ENCODE measurements around the gene DNER.

DNER gene

DNA sequence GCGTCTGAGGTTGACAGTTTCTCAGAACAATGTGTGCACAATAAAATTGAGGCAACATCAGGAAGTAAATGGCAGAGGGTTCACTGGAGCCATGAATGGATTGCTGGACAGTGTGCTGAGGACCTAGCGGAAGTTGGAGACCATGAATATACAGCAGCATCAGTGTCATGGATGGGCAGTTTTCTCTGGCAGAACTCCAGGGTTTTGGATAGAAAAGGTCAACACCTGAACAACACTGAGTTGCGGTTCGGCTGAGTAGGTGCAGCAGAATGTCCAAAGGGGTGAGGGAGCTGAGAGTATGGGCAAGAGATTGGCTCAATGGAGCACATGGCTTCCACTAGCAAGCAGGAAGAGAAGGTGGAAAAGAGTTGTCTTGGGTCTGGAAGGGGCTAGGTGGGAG is 73.7 kb downstream of the DNER start:
- TF ChIP-seq, protein P1, sequence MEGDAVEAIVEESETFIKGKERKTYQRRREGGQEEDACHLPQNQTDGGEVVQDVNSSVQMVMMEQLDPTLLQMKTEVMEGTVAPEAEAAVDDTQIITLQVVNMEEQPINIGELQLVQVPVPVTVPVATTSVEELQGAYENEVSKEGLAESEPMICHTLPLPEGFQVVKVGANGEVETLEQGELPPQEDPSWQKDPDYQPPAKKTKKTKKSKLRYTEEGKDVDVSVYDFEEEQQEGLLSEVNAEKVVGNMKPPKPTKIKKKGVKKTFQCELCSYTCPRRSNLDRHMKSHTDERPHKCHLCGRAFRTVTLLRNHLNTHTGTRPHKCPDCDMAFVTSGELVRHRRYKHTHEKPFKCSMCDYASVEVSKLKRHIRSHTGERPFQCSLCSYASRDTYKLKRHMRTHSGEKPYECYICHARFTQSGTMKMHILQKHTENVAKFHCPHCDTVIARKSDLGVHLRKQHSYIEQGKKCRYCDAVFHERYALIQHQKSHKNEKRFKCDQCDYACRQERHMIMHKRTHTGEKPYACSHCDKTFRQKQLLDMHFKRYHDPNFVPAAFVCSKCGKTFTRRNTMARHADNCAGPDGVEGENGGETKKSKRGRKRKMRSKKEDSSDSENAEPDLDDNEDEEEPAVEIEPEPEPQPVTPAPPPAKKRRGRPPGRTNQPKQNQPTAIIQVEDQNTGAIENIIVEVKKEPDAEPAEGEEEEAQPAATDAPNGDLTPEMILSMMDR (IDR thresholded peaks at IDR 0.05; ENCODE audit: low read depth, low read length): no peak
- no peak overlapping the region for H3K4me3 ChIP-seq (ENCODE audit: low read depth, low read length)

DNA sequence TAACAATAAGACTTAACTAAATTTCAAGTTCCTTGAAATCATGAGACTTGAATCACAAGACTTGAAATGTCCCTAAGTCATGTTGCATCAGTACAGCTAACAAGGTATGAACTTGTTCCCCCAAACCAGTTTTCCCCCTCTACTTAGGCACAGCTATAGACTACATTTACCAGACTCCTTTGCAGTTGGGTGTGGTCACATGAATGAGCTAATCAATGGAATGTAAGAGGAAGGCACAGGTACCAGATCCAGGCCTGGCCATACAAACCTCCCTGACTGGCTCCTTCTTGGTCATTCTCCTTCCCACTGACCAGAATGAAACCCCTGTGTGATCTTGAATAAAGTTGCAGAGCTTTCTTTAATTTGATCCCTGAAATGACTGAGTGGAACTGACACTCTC is 77.8 kb downstream of the DNER start:
- TF ChIP-seq, protein P1 (IDR thresholded peaks at IDR 0.05; ENCODE audit: low read depth, low read length): no peak

DNA sequence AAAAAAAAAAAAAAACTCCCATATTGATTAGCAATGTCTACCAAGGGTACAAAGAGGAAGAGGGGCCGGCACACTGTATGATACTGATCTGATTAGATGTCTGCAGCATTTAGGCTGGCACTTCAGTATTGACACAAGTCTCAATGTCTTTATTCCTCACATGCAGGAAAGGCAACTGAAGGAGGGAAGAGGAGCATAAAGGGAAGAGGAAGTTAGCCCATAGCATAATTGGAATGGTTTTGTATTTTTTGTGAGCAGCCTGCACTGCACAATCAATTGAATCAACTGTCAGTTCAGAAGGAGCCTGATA is 79.0 kb downstream of the DNER start:
- TF ChIP-seq, protein P1 (IDR thresholded peaks at IDR 0.05; ENCODE audit: low read depth, low read length): no peak
- no peak overlapping the region for H3K4me3 ChIP-seq (ENCODE audit: low read depth, low read length)

More for the DNA sequence above, 77.8 kb downstream of the DNER start:
- no peak overlapping the region for H3K4me3 ChIP-seq (ENCODE audit: low read depth, low read length)

DNA sequence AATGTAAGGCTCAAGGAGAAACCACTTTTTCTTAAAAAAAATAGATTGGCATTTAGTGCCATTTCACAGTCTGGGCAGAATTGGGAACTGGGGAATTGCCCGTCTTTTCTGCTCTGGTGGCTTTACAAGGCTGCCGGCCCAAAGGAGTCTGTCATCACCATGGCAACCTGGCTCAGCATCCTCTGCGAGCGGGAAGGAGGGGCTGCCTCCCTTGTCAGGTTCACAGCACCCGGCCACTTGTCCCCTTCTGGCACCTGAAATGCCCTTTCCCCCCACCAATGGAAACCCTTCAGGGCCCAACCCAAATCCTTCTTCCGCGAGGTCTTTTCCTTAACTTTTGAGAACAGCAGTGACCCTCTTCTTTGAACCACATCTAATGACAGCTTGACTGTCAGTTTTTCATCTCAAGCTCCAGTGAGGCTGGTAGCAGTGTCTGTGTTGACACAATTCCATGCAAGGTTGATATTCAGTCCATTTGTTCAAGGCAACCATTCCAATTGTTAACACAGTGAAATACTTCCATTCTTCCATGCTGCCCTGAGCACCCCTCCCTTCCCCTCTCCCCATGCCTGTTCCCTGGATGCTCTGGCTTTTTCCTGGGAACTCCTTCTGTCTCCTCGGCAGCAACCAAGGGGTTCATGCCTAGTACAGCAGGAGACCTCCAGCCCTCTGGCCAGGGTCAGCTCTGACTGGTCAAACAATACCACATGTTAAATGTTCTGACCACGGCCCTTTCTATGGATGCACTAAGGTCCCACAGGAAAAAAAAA is 79.6 kb downstream of the DNER start:
- TF ChIP-seq, protein P1 (IDR thresholded peaks at IDR 0.05; ENCODE audit: low read depth, low read length): no peak
- H3K4me3 ChIP-seq (ENCODE audit: low read depth, low read length): no peak overlapping the region

DNA sequence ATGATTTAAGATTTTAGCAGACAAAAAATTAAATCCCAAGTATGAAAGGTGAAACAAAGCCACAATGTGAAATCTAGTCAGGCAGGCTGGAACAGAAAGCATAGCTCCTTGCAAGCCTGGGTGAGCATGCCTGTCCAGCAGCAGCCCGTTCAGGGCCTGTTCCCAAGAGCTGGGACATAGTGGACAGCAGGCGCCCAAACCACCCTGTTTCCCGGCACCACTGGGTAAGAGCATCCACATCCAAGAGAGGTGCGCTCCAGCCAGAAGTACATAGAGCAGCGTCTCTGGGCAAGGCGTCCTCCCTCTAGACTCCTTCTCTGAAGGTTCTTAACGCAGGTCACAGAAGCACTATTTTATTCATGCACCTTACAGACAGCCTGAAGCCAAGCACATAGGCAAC is 80.8 kb downstream of the DNER start:
- TF ChIP-seq, protein P1 (IDR thresholded peaks at IDR 0.05; ENCODE audit: low read depth, low read length): no peak

DNA sequence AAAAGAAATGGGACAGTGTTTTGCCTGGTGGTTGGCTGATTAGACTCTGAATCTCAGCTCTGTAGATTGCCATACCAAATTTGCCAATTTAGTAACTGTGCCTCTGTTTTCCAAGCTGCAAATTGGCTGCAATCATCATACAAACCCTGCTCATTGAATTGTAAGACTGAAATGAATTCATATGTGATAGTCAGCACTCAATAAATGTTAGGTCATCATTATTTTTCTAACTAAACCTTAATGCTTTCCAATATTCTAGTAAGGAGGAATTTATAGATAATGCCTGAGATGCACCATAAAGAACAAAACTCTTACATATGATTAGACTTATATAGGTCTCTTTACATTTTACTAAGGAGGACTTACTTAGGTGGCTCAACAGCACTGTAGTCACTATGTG is 85.3 kb downstream of the DNER start:
- TF ChIP-seq, protein P1 (IDR thresholded peaks at IDR 0.05; ENCODE audit: low read depth, low read length): no peak
- no peak overlapping the region for H3K4me3 ChIP-seq (ENCODE audit: low read depth, low read length)

More for the DNA sequence above, 80.8 kb downstream of the DNER start:
- no peak overlapping the region for H3K4me3 ChIP-seq (ENCODE audit: low read depth, low read length)

DNA sequence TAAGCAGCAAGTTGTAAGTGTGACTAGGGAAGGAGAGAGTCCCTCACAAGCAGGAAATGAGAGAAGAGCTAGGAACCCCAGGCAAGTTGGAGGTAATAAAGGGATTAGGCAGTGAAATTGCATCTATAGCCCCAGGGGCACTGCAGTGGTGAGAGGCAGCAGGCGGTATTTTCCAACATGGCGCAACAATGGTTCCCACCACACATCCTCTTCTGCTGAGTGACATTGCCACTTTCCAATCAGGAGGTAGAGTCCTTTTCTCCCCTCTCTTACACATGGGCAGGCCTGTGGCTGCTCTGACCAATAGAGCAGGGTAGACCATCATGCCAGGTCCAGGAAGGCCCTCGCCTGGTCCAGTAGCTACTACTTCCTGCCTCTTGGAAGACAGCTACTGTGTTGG is 86.6 kb downstream of the DNER start:
- no peak overlapping the region for H3K4me3 ChIP-seq (ENCODE audit: low read depth, low read length)
- TF ChIP-seq, protein P1 (IDR thresholded peaks at IDR 0.05; ENCODE audit: low read depth, low read length): no peak

Measured in WI38 (cell line).